PFSK-1 (cell line): ENCODE measurements around the gene PEAK1.

Experiments
- FOXP2 ChIP-seq: optimal IDR thresholded peaks from 2 replicates; pipeline ENCODE3; 2011; ENCODE audit warnings: borderline replicate concordance, control low read depth, inconsistent platforms; ENCODE audit not compliant: insufficient read depth; ENCODE audit errors: extremely low read length, extremely low read depth
- POLR2AphosphoS5 ChIP-seq: IDR thresholded peaks from 2 replicates; pipeline ENCODE4 v1.6.1; 2012; ENCODE audit warnings: low read depth, mild to moderate bottlenecking, control low read depth, low read length, moderate library complexity
- SIN3A ChIP-seq: IDR thresholded peaks from 2 replicates; pipeline ENCODE4 v1.6.1; 2012; ENCODE audit warnings: mild to moderate bottlenecking, low read length, moderate library complexity, borderline replicate concordance; ENCODE audit not compliant: insufficient read depth
- TAF1 ChIP-seq: IDR thresholded peaks from 2 replicates; pipeline ENCODE4 v1.6.1; 2012; ENCODE audit warnings: low read length, control low read depth, borderline replicate concordance; ENCODE audit not compliant: insufficient read depth
- TF ChIP-seq, protein P1 (sequence below), 2 experiments: IDR thresholded peaks; 2 replicates each; pipeline versions ENCODE4 v1.6.1 to v1.8.0; 2011 to 2012; ENCODE audit warnings: low read depth in 2 of 2, low read length in 2 of 2, control low read depth in 1 of 2, inconsistent platforms in 1 of 2, mild to moderate bottlenecking in 1 of 2, moderate library complexity in 1 of 2; ENCODE audit not compliant: insufficient read depth in 1 of 2

The PEAK1 gene

GRCh38 chr15:77243716-77244401 is 176.0 kb downstream of the PEAK1 start:
- TF ChIP-seq, protein P1, sequence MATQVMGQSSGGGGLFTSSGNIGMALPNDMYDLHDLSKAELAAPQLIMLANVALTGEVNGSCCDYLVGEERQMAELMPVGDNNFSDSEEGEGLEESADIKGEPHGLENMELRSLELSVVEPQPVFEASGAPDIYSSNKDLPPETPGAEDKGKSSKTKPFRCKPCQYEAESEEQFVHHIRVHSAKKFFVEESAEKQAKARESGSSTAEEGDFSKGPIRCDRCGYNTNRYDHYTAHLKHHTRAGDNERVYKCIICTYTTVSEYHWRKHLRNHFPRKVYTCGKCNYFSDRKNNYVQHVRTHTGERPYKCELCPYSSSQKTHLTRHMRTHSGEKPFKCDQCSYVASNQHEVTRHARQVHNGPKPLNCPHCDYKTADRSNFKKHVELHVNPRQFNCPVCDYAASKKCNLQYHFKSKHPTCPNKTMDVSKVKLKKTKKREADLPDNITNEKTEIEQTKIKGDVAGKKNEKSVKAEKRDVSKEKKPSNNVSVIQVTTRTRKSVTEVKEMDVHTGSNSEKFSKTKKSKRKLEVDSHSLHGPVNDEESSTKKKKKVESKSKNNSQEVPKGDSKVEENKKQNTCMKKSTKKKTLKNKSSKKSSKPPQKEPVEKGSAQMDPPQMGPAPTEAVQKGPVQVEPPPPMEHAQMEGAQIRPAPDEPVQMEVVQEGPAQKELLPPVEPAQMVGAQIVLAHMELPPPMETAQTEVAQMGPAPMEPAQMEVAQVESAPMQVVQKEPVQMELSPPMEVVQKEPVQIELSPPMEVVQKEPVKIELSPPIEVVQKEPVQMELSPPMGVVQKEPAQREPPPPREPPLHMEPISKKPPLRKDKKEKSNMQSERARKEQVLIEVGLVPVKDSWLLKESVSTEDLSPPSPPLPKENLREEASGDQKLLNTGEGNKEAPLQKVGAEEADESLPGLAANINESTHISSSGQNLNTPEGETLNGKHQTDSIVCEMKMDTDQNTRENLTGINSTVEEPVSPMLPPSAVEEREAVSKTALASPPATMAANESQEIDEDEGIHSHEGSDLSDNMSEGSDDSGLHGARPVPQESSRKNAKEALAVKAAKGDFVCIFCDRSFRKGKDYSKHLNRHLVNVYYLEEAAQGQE (IDR thresholded peaks at IDR 0.05; ENCODE audit: insufficient read depth in 1 of 2, low read depth in 2 of 2, low read length in 2 of 2): no peak
- TF ChIP-seq POLR2AphosphoS5 (no peak), SIN3A (no peak), FOXP2 (no peak), TAF1 (no peak)

DNA sequence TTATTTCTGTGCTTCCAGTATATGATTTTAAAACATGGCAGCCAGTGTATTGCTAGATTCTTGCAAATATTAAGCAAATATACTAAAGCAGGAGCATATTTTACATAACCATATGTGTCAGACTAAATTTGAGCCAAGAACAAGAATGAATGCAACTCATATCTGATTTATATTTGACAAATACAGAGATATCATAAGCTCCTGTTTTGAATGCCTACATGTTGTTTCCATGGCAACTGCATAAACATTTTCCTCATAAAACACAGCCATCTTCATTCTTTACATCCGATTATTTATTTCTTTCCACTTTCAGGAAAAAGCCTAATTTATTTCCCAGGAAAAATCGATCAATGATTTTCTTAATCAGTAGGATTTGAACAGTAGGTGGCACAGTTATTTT is 176.8 kb downstream of the PEAK1 start:
- no peak for TF ChIP-seq FOXP2
- TF ChIP-seq TAF1: no peak
- TF ChIP-seq, protein P1 (IDR thresholded peaks at IDR 0.05; ENCODE audit: insufficient read depth in 1 of 2, low read depth in 2 of 2, low read length in 2 of 2): no peak
- TF ChIP-seq POLR2AphosphoS5: no peak
- no peak for TF ChIP-seq SIN3A

DNA sequence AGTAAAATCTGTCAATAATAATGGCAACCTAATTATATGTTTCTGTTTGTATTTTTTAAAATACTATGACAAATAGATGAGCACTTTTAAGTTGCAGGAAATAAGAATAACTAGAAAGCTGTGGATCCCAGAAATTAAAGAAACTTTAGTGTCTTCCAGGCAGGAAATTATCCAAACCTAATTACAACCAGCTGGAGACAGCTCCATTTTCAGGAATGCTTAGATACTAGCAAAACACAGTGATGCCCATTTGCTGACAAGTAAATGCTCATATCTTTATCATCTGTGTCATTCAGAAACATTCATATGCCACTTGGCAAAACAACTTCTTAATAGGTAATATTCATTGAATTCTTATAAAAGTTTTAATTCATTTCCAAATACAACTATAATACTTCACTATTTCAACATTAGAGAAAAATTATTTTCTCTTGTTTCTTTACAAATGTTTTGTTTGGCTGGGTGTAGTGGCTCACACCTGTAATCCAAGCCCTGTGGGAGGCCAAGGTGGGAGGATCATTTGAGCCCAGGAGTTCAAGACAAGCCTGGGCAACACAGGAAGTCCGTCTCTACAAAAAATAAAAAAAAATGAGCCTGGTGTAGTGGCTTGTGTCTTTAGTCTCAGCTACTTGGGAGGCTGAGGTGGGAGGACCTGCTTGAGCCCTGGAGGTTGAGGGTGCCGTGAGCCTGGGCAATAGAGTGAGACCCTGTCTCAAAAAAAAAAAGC is 179.9 kb downstream of the PEAK1 start:
- TF ChIP-seq SIN3A (no peak), POLR2AphosphoS5 (no peak), FOXP2 (no peak), TAF1 (no peak)
- TF ChIP-seq, protein P1 (IDR thresholded peaks at IDR 0.05; ENCODE audit: insufficient read depth in 1 of 2, low read depth in 2 of 2, low read length in 2 of 2): no peak

- TF ChIP-seq TAF1 (no peak), FOXP2 (no peak), SIN3A (no peak)
- TF ChIP-seq, protein P1 (IDR thresholded peaks at IDR 0.05; ENCODE audit: insufficient read depth in 1 of 2, low read depth in 2 of 2, low read length in 2 of 2): no peak
These were observed 184.3 kb downstream of the PEAK1 start for GRCh38 chr15:77235566-77235965.
